Measurements from ENCODE around the gene AFF1.
A peak's percentile ranks its signal among the peaks of the same experiment; 100 is the strongest.

The AFF1 gene

GRCh38 chr4:87093443-87094123, 158.8 kb downstream of the AFF1 start:
- TF ChIP-seq POLR2A (IDR thresholded peaks at IDR 0.05; ENCODE audit: low read depth, low read length) = no peak
- DNase-seq (ENCODE audit: insufficient read length, low spot score) (no peak), FAIRE-seq (no peak)

DNA sequence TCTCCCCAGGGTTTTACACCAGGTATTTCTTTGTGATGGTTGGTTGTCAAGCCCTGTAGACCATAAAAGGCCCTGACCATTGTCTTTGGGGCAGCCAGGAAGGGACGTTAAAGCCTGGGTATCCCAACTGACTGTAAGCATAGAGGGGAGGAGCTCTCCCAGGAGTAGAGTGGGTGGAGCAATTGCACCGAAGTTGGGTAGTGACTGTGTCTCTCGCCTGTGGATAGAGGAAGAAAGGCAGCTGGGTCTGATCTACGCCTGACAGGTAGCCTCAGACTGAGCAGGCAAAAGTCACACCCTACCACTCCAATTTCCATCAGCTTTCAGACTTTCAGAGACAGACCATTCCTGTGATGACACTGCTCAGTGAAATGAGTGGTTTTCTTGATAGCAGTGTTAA, 162.3 kb downstream of the AFF1 start:
- DNase-seq (ENCODE audit: insufficient read length, low spot score) = no peak
- FAIRE-seq = no peak
- TF ChIP-seq POLR2A (IDR thresholded peaks at IDR 0.05; ENCODE audit: low read depth, low read length) = no peak

DNA sequence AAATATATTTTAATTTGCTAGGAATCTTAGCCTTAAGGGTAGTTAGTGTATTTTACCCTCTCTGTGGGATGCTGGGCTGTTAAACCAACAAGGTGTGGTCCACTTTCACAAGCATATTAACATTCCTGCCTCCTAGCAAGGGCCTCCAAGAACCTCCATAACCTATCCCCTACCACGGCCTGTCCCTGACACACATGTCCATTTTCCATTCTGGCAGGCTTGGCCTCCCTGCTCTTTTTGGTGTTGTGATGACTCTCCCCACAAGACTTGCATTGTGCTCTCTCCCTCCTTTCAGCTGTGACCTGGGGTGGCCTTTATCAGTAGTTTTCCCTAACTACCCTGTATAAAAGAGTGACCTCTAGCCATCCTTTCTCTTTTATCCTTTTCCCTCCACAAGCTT, 165.4 kb downstream of the AFF1 start:
- TF ChIP-seq POLR2A (IDR thresholded peaks at IDR 0.05; ENCODE audit: low read depth, low read length) = no peak
- DNase-seq (ENCODE audit: insufficient read length, low spot score) (no peak), FAIRE-seq (no peak)

GRCh38 chr4:87101543-87102199, 166.9 kb downstream of the AFF1 start:
- FAIRE-seq = no peak
- DNase-seq (ENCODE audit: insufficient read length, low spot score) = no peak
- no peak for TF ChIP-seq POLR2A (IDR thresholded peaks at IDR 0.05; ENCODE audit: low read depth, low read length)

GRCh38 chr4:87103086-87103485, 168.3 kb downstream of the AFF1 start:
- TF ChIP-seq POLR2A (IDR thresholded peaks at IDR 0.05; ENCODE audit: low read depth, low read length) = no peak
- FAIRE-seq (no peak), DNase-seq (ENCODE audit: insufficient read length, low spot score) (no peak)

- DNase-seq (ENCODE audit: insufficient read length, low spot score) = no peak
- no peak for FAIRE-seq
- TF ChIP-seq POLR2A (IDR thresholded peaks at IDR 0.05; ENCODE audit: low read depth, low read length) = no peak
These were observed 168.9 kb downstream of the AFF1 start for GRCh38 chr4:87103691-87104187.

DNA sequence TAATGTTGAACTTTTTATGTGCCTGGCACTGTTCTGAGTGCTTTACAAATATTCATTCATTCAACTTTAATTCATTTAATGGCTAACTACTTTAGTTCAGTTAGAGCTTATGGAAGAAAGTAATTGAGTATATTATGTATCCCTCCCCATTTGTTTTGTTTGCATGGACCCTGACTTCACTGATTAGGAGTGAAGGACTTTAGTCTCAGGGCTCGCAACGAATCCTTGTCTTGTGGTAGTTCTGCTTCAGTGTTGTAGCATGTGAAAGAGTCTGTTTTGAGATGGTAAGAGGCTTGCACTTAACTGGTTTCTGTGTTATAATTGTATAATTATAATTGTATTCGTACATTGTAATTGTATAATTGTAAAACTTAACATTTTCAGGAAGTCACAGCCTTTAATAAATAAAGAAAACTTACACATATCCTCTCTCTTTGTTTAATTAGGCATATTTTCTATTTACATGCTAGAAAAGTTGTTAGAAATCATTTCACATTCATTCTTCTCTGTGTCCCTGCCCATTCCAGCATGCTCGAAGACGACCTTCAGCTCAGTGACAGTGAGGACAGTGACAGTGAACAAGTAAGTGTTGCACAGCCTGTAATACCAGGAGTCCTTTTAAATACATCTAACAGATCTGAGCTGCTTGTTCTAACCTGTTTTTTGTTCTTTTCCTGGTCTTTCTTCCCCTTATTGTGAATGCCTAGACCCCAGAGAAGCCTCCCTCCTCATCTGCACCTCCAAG, 170.5 kb downstream of the AFF1 start:
- TF ChIP-seq POLR2A (IDR thresholded peaks at IDR 0.05; ENCODE audit: low read depth, low read length) = no peak
- DNase-seq (ENCODE audit: insufficient read length, low spot score) = no peak
- no peak for FAIRE-seq

GRCh38 chr4:87108142-87108546, 173.3 kb downstream of the AFF1 start:
- FAIRE-seq (peak; percentile 93), DNase-seq (ENCODE audit: insufficient read length, low spot score) (peak; percentile 28)
- no peak for TF ChIP-seq POLR2A (IDR thresholded peaks at IDR 0.05; ENCODE audit: low read depth, low read length)

DNA sequence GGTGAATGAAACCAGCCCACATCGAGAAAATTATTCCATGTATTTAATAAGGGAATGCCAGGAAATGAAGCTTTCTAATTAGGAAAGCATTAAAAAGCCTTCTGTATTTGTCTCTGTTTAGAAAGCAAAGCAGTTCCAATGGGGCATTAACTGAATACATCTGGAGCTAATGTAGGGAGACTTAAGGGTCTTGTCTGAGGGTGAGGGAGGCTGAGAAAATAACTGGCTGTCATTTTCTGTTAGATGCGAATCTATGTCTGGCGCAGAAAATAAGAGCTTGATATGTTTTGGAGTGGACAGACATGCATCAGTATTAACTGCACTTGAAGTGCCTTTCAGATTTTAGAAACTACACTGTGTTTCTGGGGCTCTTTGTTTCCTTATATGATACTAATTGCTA, 174.3 kb downstream of the AFF1 start:
- DNase-seq (ENCODE audit: insufficient read length, low spot score) = no peak
- FAIRE-seq = no peak

GRCh38 chr4:87109945-87110344, 175.1 kb downstream of the AFF1 start:
- FAIRE-seq = no peak
- no peak for DNase-seq (ENCODE audit: insufficient read length, low spot score)
- TF ChIP-seq POLR2A (IDR thresholded peaks at IDR 0.05; ENCODE audit: low read depth, low read length) = no peak

More for the DNA sequence above, 174.3 kb downstream of the AFF1 start:
- no peak for TF ChIP-seq POLR2A (IDR thresholded peaks at IDR 0.05; ENCODE audit: low read depth, low read length)

GRCh38 chr4:87112063-87112462, 177.3 kb downstream of the AFF1 start:
- DNase-seq (ENCODE audit: insufficient read length, low spot score) (no peak), FAIRE-seq (no peak)
- no peak for TF ChIP-seq POLR2A (IDR thresholded peaks at IDR 0.05; ENCODE audit: low read depth, low read length)

DNA sequence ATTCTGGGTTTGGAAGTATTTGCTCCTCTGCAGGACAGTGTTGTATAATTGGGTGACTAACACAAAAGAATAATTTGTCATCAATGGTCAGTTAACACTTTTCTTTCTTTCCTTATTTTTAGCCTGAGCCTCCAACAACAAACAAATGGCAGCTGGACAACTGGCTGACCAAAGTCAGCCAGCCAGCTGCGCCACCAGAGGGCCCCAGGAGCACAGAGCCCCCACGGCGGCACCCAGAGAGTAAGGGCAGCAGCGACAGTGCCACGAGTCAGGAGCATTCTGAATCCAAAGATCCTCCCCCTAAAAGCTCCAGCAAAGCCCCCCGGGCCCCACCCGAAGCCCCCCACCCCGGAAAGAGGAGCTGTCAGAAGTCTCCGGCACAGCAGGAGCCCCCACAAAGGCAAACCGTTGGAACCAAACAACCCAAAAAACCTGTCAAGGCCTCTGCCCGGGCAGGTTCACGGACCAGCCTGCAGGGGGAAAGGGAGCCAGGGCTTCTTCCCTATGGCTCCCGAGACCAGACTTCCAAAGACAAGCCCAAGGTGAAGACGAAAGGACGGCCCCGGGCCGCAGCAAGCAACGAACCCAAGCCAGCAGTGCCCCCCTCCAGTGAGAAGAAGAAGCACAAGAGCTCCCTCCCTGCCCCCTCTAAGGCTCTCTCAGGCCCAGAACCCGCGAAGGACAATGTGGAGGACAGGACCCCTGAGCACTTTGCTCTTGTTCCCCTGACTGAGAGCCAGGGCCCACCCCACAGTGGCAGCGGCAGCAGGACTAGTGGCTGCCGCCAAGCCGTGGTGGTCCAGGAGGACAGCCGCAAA, 179.6 kb downstream of the AFF1 start:
- FAIRE-seq (no peak), DNase-seq (ENCODE audit: insufficient read length, low spot score) (no peak)
- no peak for TF ChIP-seq POLR2A (IDR thresholded peaks at IDR 0.05; ENCODE audit: low read depth, low read length)

DNA sequence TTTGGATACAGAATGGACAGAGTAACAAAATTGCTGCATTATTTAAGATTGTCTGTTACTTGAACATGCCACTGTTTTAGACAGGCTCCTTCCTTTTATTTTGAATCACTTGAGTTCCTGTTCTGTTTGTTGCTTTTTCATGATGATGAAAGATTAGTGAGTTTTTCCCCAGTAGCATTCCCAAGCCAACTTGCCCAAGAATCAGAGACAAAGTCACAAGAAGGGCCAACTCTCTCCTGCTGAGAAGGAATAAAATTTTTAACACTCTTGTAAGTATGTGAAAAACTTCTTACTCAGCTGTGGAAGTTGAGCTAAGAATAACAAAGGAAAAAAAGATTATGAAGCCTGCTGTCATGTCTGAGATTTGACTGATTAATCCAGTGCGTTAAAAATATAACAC, 181.4 kb downstream of the AFF1 start:
- no peak for TF ChIP-seq POLR2A (IDR thresholded peaks at IDR 0.05; ENCODE audit: low read depth, low read length)
- FAIRE-seq (no peak), DNase-seq (ENCODE audit: insufficient read length, low spot score) (no peak)

Data from H54 (cell line).